GM12872 (cell line): ENCODE measurements around the gene CSHL1.
"Not testable (repeated sequence)": the region's sequence is repeated elsewhere in the genome, so short reads cannot be mapped to it uniquely, and the experiment has no call there.

Experiments
- TF ChIP-seq, protein P1 (sequence below): IDR thresholded peaks from 3 replicates; pipeline ENCODE4 v1.5.1; 2011; ENCODE audit warnings: low read depth, mild to moderate bottlenecking, low read length, moderate library complexity; ENCODE audit not compliant: insufficient read depth

CSHL1 gene

DNA sequence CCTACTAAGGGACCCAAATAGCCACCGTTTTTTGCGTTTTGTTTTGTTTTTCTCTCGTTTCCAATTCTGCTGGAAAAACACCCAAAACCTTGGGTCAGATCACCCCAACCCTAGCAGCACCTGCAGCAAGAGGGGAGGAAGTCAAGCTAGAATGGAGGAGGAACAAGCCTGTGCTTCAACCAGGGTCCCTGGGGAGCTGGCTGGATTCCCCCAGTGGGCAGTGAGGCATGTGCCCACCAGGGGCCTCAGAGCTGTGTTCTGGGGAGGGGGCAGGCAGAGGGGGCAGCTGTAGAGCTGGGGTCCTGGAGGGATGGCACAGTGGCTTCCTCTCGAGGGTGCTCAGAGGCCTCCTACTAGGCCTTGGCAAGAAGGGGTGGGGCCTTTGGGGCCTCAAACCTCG lies 14.6 kb upstream of the CSHL1 start:
- TF ChIP-seq, protein P1, sequence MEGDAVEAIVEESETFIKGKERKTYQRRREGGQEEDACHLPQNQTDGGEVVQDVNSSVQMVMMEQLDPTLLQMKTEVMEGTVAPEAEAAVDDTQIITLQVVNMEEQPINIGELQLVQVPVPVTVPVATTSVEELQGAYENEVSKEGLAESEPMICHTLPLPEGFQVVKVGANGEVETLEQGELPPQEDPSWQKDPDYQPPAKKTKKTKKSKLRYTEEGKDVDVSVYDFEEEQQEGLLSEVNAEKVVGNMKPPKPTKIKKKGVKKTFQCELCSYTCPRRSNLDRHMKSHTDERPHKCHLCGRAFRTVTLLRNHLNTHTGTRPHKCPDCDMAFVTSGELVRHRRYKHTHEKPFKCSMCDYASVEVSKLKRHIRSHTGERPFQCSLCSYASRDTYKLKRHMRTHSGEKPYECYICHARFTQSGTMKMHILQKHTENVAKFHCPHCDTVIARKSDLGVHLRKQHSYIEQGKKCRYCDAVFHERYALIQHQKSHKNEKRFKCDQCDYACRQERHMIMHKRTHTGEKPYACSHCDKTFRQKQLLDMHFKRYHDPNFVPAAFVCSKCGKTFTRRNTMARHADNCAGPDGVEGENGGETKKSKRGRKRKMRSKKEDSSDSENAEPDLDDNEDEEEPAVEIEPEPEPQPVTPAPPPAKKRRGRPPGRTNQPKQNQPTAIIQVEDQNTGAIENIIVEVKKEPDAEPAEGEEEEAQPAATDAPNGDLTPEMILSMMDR, result 0 out of 3 replicates have a peak, but pooled peaks have one; percentile 15

DNA sequence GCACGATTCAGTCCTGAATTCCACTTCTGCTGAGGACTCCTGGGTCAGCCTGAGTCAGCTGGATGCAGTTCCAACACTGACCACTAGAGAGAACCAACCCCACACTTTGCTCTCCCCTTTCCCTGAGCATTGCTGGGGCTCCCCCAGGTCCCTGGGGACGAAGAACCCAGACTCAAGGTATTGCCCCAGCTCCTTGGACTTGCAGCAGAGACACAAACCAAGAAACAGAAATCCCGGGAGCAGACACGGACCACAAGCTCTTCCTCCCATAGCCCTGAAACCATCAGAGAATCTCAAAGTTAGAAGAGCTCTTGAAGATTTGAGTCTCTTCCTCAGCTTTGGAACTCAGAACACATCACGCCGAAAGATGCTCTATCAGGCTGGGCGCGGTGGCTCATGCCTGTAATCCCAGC lies 8.3 kb upstream of the CSHL1 start:
- TF ChIP-seq, protein P1, result peak; percentile 99

DNA sequence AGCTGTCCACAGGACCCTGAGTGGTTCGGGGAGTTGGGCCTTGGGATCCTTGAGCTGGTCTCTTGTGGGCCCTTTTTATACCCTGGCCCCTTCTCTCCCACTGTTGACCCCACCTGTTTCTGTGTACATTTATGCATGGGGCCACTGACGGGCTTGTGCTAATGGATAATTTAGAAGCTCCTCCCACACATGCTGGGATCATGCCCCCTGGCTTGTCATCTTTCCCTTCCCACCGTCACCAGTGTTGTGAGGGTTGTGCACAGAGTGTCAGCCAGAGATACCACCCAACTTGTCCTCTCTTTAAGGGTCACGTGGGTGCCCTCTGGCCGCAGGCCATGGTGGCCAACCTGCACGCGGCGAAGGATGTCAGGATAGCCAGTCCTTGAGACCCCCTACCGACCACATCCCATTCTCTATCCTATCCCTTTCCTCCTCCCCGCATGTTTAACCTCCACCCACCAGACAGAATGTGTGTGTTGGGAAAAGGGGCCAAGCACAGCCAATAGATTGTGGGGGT lies 7.8 kb upstream of the CSHL1 start, which contains the start of gene GH1:
GH1 (minus strand) TSS at position 51 of the 517 bp plus-strand sequence. CDS start 63 bp downstream, outside the sequence.
- TF ChIP-seq, protein P1, result not testable (repeated sequence)

DNA sequence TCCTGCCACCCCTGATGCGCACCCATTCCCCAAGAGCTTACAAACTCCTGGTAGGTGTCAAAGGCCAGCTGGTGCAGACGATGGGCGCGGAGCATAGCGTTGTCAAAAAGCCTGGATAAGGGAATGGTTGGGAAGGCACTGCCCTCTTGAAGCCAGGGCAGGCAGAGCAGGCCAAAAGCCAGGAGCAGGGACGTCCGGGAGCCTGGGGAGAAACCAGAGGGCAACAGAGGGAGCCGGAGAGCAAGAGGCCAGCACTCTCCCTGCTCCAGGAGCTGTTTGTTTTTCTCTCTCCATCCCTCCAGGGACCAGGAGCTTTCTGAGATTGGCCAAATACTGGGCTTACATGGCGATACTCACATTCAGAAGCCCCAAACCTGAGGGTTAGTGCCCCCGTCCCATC lies 7.2 kb upstream of the CSHL1 start:
- TF ChIP-seq, protein P1, result no peak

DNA sequence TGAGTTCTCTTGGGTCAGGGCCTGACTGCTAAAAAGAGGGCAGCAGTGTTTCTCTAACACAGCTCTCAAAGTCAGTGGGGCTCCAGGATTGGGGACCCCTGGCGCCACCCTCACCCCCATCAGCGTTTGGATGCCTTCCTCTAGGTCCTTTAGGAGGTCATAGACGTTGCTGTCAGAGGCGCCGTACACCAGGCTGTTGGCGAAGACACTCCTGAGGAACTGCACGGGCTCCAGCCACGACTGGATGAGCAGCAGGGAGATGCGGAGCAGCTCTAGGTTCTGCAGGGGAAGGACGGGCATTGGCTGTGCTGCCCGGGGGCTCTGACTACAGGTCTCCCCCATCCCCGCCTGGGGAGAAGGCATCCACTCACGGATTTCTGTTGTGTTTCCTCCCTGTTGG lies 6.6 kb upstream of the CSHL1 start:
- TF ChIP-seq, protein P1, result no peak

DNA sequence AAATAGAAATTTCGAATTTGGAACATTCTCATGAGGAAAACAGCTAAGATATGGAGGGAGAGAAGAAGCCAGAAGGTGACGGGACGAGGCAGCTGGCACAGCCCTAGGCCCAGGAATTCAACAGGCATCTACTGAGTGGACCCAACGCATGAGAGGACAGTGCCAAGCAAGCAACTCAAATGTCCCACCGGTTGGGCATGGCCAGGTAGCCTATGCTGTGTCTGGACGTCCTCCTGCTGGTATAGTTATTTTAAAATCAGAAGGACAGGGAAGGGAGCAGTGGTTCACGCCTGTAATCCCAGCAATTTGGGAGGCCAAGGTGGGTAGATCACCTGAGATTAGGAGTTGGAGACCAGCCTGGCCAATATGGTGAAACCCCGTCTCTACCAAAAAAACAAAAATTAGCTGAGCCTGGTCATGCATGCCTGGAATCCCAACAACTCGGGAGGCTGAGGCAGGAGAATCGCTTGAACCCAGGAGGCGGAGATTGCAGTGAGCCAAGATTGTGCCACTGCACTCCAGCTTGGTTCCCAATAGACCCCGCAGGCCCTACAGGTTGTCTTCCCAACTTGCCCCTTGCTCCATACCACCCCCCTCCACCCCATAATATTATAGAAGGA lies 5.6 kb upstream of the CSHL1 start:
- TF ChIP-seq, protein P1, result no peak

DNA sequence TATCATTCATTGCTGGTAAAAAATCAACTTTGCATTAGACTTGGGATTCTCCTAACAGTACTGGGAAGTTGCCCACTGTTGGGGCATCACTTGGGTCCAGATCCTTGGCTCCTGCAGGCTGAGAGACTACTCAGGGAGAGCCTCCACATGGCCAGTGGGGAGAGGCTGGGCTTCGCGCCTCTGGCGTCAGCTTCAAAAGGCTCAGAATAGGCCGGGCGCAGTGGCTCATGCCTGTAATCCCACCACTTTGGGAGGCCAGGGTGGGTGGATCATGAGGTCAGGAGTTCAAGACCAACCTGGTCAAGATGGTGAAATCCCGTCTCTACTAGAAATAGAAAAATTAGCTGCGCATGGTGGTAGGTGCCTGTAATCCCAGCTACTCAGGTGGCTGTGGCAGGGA lies 3.4 kb upstream of the CSHL1 start:
- TF ChIP-seq, protein P1, result no peak
